NB4 (cell line): Measurements from ENCODE around the gene FXR2.

Experiments used
- DNase-seq: peaks from one replicate; pipeline ENCODE4 v3.0.0; 2010; ENCODE audit warnings: low read depth
- H3K4me3 ChIP-seq: one replicate; pipeline ENCODE4 v1.5.1; 2011; ENCODE audit warnings: mild to moderate bottlenecking, low read depth, low read length, moderate library complexity
- CTCF ChIP-seq: IDR thresholded peaks from one replicate; pipeline ENCODE4 v1.5.1; 2012; ENCODE audit warnings: low read depth, low read length
- MAX ChIP-seq: IDR thresholded peaks from 2 replicates; pipeline ENCODE4 v1.6.1; 2011; ENCODE audit warnings: low read depth, low read length
- MYC ChIP-seq: IDR thresholded peaks from 2 replicates; pipeline ENCODE4 v1.6.1; 2011; ENCODE audit warnings: low read depth, low read length
- POLR2A ChIP-seq: IDR thresholded peaks from 2 replicates; pipeline ENCODE4 v1.6.1; 2011; ENCODE audit warnings: mild to moderate bottlenecking; ENCODE audit not compliant: insufficient read length; ENCODE audit errors: extremely low read depth

FXR2 gene

GRCh38 chr17:7623661-7624060, 9.0 kb upstream of the FXR2 start:
- TF ChIP-seq MAX: no peak
- TF ChIP-seq POLR2A: no peak
- no peak for TF ChIP-seq CTCF
- TF ChIP-seq MYC: no peak
- DNase-seq: no peak

GRCh38 chr17:7620835-7621234, 6.1 kb upstream of the FXR2 start:
- no peak for DNase-seq
- no peak overlapping the region for H3K4me3 ChIP-seq
- TF ChIP-seq POLR2A: no peak

More at GRCh38 chr17:7623661-7624060, 9.0 kb upstream of the FXR2 start:
- H3K4me3 ChIP-seq: no peak overlapping the region

GRCh38 chr17:7618608-7619007, 3.9 kb upstream of the FXR2 start:
- no peak overlapping the region for H3K4me3 ChIP-seq
- no peak for DNase-seq
- TF ChIP-seq MAX: no peak
- no peak for TF ChIP-seq CTCF
- TF ChIP-seq MYC: no peak
- no peak for TF ChIP-seq POLR2A

- TF ChIP-seq MAX (no peak), POLR2A (peak; percentile 21), CTCF (no peak), MYC (no peak)
- H3K4me3 ChIP-seq: peak overlapping the region; percentile 42
- DNase-seq: no peak
These were observed 609 bp upstream of the FXR2 start for GRCh38 chr17:7615265-7615747.

GRCh38 chr17:7613769-7614424, 800 bp downstream of the FXR2 start:
- TF ChIP-seq MAX (no peak), MYC (no peak), POLR2A (no peak), CTCF (no peak)
- H3K4me3 ChIP-seq: peak overlapping the region; percentile 85
- DNase-seq: no peak

GRCh38 chr17:7612294-7612640, 2.4 kb downstream of the FXR2 start:
- TF ChIP-seq MYC: no peak
- TF ChIP-seq POLR2A: no peak
- TF ChIP-seq CTCF: no peak
- TF ChIP-seq MAX: no peak
- DNase-seq: no peak
- no peak overlapping the region for H3K4me3 ChIP-seq
